EL (cell line): ENCODE measurements around the gene DRICH1.
"Not testable (repeated sequence)": the region's sequence is repeated elsewhere in the genome, so short reads cannot be mapped to it uniquely, and the experiment has no call there.

ENCODE experiments used
- DNase-seq: peaks from one replicate; pipeline ENCODE4 v3.0.0-alpha.2; 2016

DRICH1 gene

GRCh38 chr22:23632178-23632577 is at the start of gene DRICH1:
Gene DRICH1, minus strand, starts transcription at chr22:23632321. Its CDS starts 298 bp downstream, at chr22:23632023.
- DNase-seq: no peak

DNA sequence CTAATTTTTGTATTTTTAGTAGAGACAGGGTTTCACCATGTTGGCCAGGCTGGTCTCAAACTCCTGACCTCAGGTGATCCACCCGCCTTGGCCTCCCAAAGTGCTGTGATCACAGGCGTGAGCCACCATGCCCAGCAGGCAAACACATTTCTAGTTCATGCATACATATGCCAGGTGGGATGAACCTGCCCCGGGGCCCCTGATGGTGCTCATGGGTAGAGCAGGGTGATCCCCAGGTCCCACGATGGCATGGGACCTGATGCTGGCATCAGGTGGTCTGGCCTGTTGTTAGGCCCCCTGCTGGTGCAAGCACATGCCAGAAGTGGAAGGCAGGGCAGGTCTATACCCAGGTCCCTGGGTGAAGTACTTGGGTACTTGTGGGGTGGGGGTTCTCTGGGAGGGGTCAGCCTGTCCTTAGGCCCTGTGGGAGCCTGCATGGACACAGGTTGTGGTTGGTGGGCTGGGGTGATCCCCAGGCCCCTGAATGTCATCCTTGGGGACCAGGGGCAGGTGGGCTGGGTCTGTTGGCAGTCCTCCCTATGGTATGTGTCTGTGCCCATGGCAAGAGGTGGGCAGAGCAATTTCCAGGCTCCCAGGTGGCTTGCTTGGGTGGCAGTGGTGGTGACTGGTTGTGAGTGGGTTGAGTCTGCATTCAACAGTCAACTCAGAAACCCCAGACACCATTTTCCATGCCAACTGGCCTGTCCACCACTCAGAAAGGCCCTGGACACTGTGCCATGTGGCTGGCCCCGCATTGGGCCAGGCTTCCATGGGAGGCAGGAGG is 49.1 kb upstream of the DRICH1 start:
- DNase-seq: no peak

DNA sequence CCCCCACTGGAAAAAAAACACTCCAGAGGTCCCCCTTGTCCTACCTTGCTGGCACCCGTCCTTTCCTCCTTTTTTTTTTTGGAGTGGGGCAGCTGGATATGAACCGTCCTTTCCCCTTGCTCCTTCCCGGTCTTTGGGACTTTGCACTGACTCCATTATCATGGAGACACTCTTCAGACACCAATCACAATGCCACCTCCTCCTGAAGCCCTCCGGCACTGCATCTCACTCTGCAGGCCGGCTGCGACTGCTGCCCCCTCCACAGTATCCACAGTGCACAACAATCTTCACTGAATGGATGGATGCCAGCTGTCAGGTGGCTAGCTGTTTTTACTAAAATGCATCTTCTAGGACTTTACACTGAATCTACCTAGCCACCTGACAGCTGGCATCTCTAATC is 46.0 kb upstream of the DRICH1 start:
- DNase-seq: no peak

GRCh38 chr22:23677701-23677995 is 45.5 kb upstream of the DRICH1 start:
- DNase-seq: no peak

DNA sequence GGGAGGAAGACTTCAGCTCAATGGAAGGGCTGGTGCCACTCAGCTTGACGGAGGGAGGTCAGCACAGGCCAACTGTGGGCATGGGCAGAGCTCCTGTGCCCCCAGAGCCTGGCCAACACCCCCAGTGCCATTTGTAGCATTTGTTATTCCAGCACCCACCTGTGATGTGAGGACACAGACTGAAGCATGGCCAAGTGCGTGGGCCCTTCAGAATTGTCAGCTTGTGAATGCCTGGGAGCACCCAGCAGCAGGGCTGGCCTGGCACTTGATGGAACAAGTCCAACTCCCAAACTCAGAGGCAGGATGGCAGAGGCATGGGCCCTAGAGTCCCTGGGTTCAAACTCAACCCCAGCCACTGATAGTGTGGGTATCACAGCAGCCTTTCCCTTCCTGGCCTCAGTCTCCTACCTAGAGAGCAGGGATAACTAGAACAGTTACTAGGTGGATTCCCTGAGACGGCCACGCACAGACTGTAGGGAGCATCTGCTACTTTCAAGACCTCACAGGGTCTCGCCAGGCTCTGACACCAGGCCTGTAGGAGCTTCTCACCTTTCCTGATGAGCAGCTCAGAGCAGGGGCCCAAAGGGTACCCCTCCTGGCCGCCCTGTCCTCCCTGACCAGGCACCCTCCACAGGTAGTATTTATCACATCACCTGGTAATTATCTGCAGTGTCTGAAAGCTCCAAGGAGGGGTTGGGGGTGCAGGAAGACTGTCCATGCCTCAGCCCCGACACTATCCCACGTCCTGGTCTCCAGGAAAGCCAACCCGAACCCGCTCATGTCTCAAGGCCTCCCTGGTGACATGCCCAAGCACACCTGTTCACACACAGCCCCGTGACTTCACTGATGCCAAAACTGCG is 45.0 kb upstream of the DRICH1 start:
- DNase-seq: not testable (repeated sequence)

DNA sequence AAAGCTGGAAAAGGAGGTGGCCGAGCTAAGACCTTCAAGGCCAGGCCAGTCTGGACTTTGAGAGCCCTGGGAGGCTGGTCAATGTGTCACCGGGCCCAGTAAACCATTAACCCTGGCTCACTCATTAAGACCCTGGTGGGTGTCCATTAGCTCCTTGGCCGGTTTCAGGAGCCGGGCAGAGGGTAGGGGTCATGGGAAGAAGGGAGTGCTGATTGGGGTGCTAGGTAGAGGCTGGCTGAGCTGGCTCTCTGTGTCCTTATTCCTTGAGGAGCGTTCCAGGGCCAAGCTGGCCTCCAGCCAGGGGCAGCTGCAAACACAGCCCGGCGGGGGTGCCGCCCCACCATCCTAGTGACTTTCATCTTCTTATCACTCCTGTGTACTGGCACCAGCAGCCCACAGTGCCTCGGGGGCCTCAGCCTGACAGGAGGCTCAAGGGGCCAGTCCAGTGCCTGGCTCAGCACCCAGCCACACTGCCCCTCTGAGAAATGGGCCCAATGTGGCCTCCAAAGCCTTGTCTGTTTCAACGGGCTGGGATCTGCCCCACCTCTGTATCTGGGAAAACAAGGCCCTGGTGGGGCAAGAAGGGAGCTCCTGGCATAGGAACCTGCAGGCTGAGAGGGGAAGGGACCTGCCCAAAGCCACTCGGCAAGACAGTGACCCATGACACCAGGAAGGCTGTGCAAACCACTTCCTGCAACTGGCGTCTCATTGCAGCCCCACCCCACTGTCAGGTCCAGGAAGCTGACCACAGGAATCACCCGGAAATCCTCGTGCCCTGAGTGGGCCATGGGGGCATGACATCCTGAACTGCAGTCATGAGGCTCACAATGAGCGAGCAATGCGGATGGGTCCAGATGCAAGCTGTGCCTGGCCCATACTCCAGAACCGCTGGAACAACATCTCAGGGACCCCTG is 43.6 kb upstream of the DRICH1 start:
- peak; percentile 28 for DNase-seq

DNA sequence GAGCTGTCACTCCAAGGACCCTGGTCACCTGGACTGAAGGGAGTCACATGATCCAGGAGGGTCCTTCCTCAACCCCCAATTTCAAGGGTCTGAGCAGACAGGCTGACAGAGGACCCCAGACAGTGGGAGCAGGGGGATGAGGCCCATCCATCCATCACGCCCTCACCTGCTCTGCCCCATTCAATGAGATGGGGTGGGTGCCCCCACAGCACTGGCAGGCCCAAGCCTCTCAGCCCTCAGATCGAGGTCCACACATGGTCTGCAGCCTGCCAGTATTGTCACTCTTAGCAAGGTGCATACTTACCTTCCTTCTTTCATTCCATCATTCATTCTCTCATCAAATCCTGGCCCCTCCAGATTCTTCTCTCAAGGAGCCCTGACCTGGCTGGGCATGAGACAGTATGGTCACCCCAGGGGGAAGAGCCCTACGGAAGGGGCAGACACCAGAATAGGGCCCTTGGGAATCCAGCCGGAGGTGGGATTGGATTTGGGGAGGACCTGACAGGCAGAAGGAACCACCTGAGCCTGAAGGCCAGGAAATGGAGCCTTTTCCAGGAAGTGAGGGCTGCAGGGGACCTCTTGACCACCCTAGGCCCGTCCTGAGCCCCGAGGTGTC is 42.9 kb upstream of the DRICH1 start:
- DNase-seq: not testable (repeated sequence)

DNA sequence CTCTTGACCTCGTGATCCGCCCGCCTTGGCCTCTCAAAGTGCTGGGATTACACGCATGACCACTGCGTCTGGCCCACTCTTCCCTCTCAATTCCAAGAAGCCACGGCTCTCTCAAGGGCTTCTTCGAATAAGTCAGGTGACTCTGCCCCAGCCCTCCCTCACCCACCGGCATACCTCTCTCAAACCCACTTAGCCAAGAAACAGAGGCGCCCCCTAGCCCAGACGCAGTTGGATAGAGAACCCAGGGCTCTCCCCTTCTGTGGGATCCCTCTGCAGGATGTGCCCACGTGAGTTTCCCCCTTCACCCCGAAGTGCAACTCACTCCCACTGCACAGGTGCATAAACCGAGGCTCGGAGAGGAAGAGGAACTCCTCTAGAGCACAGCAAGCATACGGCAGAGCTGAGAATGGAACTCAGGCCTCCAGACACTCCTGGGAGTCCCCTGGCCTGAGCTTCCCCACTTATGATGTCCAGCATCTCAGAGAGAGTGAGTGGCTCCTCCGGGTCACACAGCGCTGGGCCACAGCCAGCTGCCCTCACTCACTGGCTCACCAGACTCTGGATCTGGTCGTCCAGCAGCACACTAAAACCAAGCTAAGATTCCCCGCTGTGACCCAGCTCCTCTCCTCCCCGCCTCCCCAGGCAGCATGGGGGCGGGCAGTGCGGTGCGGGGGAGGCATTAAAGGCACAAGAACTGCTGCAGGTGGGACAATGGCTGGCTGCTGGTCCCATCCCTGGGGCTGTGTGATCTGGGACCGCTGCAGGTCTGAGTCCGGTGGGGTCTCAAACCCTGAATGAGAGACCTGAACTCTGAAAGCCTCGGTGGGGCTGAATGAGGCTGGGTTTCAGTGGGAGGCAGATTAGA is 41.9 kb upstream of the DRICH1 start:
- DNase-seq: no peak

GRCh38 chr22:23673050-23673620 is 41.0 kb upstream of the DRICH1 start:
- no peak for DNase-seq

- not testable (repeated sequence) for DNase-seq
Measured at GRCh38 chr22:23672307-23673049, 40.4 kb upstream of the DRICH1 start.

DNA sequence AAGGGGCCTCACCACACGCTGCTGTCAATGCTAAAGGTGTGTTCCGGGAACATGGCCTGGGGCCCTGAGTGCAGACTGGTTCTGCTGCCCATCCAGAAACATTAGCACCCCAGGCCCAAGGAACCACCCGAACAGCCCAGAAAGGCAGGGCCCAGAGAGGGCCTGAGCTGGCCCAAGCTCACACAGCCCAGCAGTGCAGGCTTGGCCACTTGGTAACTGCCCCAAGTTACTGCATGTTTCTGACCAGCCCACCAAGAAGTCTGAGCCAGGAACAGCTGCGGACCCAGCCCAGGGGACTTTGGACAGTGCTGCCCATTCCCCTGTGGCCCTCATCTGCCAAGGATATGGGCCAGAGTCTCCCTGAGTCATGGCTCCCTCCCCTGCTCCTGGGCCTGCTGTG is 39.3 kb upstream of the DRICH1 start:
- DNase-seq: not testable (repeated sequence)

DNA sequence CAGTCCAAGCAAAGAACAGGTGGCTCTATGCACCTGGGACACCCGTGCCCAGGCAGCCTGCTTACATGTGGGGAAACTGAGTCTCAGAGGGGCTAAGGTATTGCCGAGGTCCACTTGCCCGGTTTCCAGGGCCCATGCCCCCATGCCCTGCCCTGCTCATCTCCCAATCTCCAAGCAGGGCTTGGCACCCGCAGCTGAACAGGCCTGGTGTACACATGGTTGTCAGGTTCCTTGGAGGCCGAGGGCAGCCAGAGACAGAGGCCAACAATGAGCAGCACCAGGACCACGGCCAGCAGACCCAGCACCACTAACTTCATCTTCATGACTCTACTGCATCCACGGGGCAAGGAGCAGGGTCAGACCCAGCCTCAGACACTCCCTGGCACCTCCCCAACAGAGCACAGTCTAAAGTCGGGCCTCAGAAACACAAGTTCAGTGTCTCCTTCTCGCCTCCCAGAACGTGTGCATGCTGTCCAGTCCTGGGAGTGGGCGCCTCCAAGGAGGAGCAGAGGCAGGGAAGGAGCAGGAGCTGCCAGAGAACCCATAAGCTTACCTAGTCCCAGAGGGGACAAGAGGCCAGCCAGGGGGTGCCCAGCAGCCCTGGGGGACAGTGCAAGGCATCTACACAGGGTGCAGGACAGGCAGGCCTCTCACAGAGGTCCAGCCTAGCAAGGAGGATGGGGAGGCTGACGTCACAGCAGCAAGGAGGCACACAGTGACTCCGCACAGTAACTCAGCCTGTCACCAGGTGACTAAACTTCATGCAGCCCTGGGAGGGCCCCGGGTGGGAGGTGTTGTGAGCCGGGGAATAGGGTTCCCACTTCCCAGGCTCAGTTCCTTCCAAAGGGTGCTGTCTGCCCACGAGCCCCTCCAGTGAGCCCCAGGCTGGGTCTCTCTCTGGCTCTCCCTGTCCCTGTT is 38.5 kb upstream of the DRICH1 start:
- no peak for DNase-seq

- not testable (repeated sequence) for DNase-seq
Measured at GRCh38 chr22:23660381-23660780, 28.3 kb upstream of the DRICH1 start.

DNA sequence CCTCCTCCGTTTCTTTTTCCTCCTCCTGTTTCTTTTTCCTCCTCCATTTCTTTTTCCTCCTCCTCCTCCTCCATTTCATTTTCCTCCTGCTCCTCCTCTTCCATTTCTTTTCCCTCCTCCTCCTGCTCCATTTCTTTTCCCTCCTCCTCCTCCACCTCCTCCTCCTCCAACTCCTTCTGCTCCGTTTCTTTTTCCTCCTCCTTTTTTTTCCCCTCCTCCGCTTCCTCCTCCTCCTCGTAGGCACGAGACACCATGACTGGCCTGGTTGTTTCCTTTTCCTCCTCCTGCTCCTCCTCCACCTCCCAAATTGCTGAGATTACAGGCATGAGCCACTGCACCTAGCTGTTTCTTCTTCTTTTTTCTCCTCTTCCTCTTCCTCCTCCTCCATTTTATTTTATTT is 25.6 kb upstream of the DRICH1 start:
- DNase-seq: no peak

- DNase-seq: no peak
Measured at GRCh38 chr22:23655891-23656475, 23.9 kb upstream of the DRICH1 start.

DNA sequence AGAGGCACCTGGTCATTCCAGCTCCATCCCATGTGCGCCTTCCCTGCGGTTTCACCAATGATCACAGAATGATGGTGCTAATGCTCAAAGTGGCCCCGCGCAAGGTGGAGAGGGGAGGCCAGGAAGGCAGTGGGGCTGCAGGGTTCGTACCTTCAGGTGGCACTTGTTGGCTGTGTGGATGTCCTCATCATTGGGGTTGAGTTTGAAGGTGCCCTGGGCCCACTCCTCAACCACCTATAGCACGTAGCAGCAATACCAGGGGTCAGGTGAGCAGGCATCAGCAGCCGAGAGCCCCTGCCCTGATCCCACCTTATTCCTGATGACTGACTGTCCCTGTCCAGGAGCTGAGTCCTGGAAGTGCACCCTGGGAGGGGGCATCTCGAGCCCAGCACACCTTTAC is 20.6 kb upstream of the DRICH1 start:
- no peak for DNase-seq

- DNase-seq: no peak
Measured at GRCh38 chr22:23652286-23652685, 20.2 kb upstream of the DRICH1 start.

DNA sequence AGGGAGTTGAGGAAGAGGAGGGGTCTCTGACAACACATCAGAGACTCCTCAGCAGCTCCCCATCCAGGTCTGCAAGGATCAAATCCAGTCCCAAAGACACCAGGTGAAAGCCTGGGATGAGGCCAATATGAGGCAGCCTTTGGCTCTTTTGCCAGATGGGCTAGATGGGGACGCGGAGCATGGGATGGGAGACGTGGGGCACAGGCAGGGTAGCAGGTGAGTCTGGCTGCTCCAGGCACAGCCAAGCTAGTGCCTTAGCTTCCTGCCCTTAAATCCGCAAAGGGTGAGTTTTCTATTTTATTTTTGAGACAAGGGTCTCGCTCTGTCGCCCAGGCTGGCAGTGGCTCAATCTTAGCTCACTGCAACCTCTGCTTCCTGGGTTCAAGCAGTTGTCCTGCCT is 19.6 kb upstream of the DRICH1 start:
- DNase-seq: no peak

DNA sequence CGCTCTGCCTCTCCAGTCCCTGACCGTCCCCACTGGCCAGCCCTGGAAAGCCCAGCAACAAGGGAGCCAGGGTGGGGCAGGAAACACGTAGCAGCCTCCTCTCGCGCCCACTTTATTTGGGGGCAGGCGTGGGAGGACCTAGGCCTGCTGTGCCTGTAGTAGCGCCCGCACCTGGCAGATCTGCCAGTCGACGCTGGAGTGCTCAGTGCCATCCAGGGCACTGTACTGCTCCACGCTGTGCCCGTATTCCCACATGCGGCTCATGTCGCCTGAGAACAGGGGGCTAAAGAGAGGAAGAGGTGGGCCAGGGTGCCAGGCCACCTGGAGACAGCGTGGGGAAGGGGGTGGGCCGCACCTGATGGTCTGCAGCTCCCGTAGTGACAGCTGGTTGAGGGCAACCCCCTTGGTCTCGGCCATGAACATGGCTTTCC is 17.0 kb upstream of the DRICH1 start:
- no peak for DNase-seq
